ENCODE data around the gene SPINT1. TPM values are rescaled to one million over a fixed set of nuclear protein-coding genes. Genes with fewer than 3 reads are reported as not detected.
A peak's percentile ranks its signal among the peaks of the same experiment; 100 is the strongest.

SPINT1 gene, protein sequence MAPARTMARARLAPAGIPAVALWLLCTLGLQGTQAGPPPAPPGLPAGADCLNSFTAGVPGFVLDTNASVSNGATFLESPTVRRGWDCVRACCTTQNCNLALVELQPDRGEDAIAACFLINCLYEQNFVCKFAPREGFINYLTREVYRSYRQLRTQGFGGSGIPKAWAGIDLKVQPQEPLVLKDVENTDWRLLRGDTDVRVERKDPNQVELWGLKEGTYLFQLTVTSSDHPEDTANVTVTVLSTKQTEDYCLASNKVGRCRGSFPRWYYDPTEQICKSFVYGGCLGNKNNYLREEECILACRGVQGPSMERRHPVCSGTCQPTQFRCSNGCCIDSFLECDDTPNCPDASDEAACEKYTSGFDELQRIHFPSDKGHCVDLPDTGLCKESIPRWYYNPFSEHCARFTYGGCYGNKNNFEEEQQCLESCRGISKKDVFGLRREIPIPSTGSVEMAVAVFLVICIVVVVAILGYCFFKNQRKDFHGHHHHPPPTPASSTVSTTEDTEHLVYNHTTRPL
- 10 to 100 TPM in 1 of 2 donors, 1 to 10 TPM in 1; 6.5 to 13.0 TPM for total RNA-seq

DNA sequence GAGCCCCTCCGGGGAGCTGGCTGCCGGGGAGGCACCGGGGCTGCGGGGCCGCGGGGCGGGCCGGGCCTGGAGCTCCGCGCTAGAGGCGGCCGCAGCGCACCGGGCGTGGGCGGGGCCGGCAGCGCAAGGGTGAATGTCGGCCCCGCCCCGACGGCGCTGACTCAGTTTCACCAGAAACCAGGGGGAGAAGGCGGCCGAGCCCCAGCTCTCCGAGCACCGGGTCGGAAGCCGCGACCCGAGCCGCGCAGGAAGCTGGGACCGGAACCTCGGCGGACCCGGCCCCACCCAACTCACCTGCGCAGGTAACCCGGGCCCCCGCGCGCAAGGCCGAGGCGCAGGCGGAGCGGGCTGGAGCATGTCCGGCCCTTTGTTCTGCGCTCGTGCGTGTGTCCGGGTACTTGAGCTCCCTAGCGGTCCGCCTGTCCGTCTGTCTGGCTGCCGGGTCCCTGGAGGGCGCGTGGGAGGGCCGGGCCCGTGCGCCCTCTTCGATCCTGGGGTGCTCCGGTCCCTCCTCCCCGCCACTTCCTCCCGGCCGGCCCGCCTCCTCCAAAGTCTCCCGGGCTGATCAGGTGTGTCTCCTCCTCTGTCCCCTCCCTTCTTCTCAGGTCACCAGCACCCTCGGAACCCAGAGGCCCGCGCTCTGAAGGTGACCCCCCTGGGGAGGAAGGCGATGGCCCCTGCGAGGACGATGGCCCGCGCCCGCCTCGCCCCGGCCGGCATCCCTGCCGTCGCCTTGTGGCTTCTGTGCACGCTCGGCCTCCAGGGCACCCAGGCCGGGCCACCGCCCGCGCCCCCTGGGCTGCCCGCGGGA is at the start of gene SPINT1:
Gene SPINT1, plus strand, starts transcription at position 164 of the 811 bp plus-strand sequence. Its CDS starts 507 bp downstream, at position 671.
- no peak for DNase-seq (ENCODE audit: low spot score)
- peaks cover 0 to 6% of the 10 kb centered on the region in 2 donors for H3K27me3 ChIP-seq
- peaks cover 0 to 19% of the 10 kb centered on the region in 2 donors for H3K4me1 ChIP-seq
- H3K27ac ChIP-seq, result no peak within 1 kb of the TSS
- H3K9me3 ChIP-seq, result no peaks in the 10 kb centered on the region
- no peaks in the 10 kb centered on the region for H3K36me3 ChIP-seq
- H3K4me3 ChIP-seq, result peak within 1 kb of the TSS; percentile 27 to 48
- TF ChIP-seq, protein P1, sequence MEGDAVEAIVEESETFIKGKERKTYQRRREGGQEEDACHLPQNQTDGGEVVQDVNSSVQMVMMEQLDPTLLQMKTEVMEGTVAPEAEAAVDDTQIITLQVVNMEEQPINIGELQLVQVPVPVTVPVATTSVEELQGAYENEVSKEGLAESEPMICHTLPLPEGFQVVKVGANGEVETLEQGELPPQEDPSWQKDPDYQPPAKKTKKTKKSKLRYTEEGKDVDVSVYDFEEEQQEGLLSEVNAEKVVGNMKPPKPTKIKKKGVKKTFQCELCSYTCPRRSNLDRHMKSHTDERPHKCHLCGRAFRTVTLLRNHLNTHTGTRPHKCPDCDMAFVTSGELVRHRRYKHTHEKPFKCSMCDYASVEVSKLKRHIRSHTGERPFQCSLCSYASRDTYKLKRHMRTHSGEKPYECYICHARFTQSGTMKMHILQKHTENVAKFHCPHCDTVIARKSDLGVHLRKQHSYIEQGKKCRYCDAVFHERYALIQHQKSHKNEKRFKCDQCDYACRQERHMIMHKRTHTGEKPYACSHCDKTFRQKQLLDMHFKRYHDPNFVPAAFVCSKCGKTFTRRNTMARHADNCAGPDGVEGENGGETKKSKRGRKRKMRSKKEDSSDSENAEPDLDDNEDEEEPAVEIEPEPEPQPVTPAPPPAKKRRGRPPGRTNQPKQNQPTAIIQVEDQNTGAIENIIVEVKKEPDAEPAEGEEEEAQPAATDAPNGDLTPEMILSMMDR (IDR thresholded peaks at IDR 0.05), result no peak

DNA sequence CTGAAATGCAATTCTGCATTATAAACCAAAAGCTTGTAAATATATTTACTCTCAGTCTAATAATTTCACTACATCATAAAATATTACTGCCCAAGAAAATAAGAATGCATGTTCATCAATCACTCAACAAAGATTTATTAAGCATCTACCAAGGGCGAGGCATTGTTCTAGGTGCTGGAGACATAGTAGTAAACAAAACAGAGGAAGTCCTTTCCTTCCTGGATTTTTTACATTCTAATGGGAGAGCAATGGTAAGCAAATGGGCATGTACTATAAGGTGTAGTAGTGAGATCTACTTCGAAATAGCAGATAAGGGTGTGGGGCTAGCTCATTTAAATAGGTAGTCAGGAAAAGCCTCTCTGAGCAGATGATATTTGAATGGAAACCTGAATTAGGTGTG is 47.8 kb upstream of the SPINT1 start:
- no peak for DNase-seq (ENCODE audit: low spot score)
- H3K27me3 ChIP-seq, result no peaks in the 10 kb centered on the region
- H3K4me3 ChIP-seq, result no peak overlapping the region
- TF ChIP-seq, protein P1 (IDR thresholded peaks at IDR 0.05), result no peak
- no peaks in the 10 kb centered on the region for H3K9me3 ChIP-seq
- no peaks in the 10 kb centered on the region for H3K36me3 ChIP-seq
- H3K27ac ChIP-seq, result no peak overlapping the region
- H3K4me1 ChIP-seq, result no peaks in the 10 kb centered on the region

DNA sequence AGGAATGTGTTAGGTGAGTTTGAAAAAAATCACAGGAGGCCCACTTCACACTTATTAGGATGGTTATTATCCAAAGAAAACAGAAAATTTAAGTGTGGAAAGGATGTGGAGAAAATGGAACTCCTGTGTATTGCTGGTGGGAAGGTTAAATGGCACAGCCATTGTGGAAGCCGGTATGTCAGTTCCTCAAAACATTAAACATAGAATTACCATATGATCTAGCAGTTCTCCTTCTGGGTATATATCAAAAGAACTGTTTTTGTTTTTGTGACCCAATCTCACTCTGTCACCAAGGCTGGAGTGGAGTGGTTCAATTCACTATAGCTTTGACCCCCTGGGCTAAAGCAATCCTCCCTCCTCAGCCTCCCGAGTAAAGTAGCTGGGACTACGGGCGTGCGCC is 47.3 kb upstream of the SPINT1 start:
- TF ChIP-seq, protein P1 (IDR thresholded peaks at IDR 0.05), result no peak
- Histone ChIP-seq H3K9me3 (no peaks in the 10 kb centered on the region), H3K36me3 (no peaks in the 10 kb centered on the region), H3K27me3 (no peaks in the 10 kb centered on the region), H3K4me3 (no peak overlapping the region), H3K4me1 (no peaks in the 10 kb centered on the region), H3K27ac (no peak overlapping the region)
- no peak for DNase-seq (ENCODE audit: low spot score)

DNA sequence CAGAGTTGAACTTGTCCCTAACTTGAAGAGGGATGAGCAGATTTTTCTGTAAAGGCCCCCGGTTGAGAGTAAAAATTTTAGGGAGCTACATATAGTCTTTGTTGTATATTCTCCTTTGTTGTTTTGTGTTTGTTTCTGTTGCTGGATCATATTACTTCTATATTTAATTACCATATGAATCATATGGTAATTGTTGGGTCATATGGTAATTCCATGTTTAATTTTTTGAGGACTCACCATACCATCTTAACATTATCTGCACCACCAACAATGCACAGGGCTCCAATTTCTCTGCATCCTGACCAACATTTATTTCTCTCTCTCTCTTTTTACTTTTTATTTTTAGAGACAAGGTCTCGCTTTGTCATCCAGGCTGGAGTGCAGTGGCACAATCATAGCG is 44.3 kb upstream of the SPINT1 start:
- H3K36me3 ChIP-seq, result no peaks in the 10 kb centered on the region
- H3K27me3 ChIP-seq, result no peaks in the 10 kb centered on the region
- no peak overlapping the region for H3K27ac ChIP-seq
- peaks cover 0 to 9% of the 10 kb centered on the region in 2 donors for H3K4me1 ChIP-seq
- no peaks in the 10 kb centered on the region for H3K9me3 ChIP-seq
- DNase-seq (ENCODE audit: low spot score), result no peak
- TF ChIP-seq, protein P1 (IDR thresholded peaks at IDR 0.05), result no peak
- H3K4me3 ChIP-seq, result no peak overlapping the region

- no peak overlapping the region for H3K27ac ChIP-seq
- peaks cover 0 to 20% of the 10 kb centered on the region in 2 donors for H3K4me1 ChIP-seq
- TF ChIP-seq, protein P1 (IDR thresholded peaks at IDR 0.05), result no peak
- no peaks in the 10 kb centered on the region for H3K36me3 ChIP-seq
- H3K9me3 ChIP-seq, result no peaks in the 10 kb centered on the region
- DNase-seq (ENCODE audit: low spot score), result no peak
- no peaks in the 10 kb centered on the region for H3K27me3 ChIP-seq
- no peak overlapping the region for H3K4me3 ChIP-seq
Observed at GRCh38 chr15:40803076-40803475, 40.8 kb upstream of the SPINT1 start.

Measured in right atrium auricular region (tissue), 2 donors.